Small intestine (tissue), 7 donors: ENCODE measurements around the gene OR13H1. TPM values are rescaled to one million over a fixed set of nuclear protein-coding genes. Genes with fewer than 3 reads are reported as not detected.
"Not testable (repeated sequence)": the region's sequence is repeated elsewhere in the genome, so short reads cannot be mapped to it uniquely, and the experiment has no call there.

Experiments used
- DNase-seq, 2 donors: peaks; one replicate each; pipeline versions ENCODE4 v3.0.0 to v3.0.0-alpha.2; 2013
- FAIRE-seq: peaks from 2 replicates; lab custom pipeline; 2012; peaks lifted over from hg19 to GRCh38; lab: Jason Lieb, UNC
- H3K27ac ChIP-seq, 3 donors: one replicate each; pipeline ENCODE4 v1.5.1; 2013; ENCODE audit warnings: low read length in 2 of 3, mild to moderate bottlenecking in 2 of 3, control low read depth in 1 of 3, inconsistent platforms in 1 of 3, low read depth in 1 of 3, moderate library complexity in 1 of 3
- H3K27me3 ChIP-seq, 3 donors: one replicate each; pipeline ENCODE4 v1.6.1; 2013; ENCODE audit warnings: low read length in 3 of 3, inconsistent platforms in 1 of 3; ENCODE audit not compliant: control insufficient read depth in 3 of 3, insufficient read depth in 3 of 3
- H3K36me3 ChIP-seq, 3 donors: one replicate each; pipeline ENCODE4 v1.6.1; 2013; ENCODE audit warnings: low read length in 3 of 3, inconsistent platforms in 1 of 3, low read depth in 1 of 3, mild to moderate bottlenecking in 1 of 3, moderate library complexity in 1 of 3; ENCODE audit not compliant: control insufficient read depth in 3 of 3, insufficient read depth in 2 of 3
- H3K4me1 ChIP-seq, 3 donors: one replicate each; pipeline ENCODE4 v1.6.1; 2013; ENCODE audit warnings: low read length in 2 of 3, inconsistent platforms in 1 of 3, low read depth in 1 of 3, mild to moderate bottlenecking in 1 of 3, moderate library complexity in 1 of 3; ENCODE audit not compliant: control insufficient read depth in 3 of 3, insufficient read depth in 2 of 3
- H3K4me3 ChIP-seq, 3 donors: one replicate each; pipeline ENCODE4 v1.5.1; 2013; ENCODE audit warnings: low read length in 3 of 3, control low read depth in 1 of 3, inconsistent platforms in 1 of 3, low read depth in 1 of 3, mild to moderate bottlenecking in 1 of 3, moderate library complexity in 1 of 3
- H3K9me3 ChIP-seq, 2 donors: one replicate each; pipeline ENCODE4 v1.6.1; 2013; ENCODE audit warnings: low read depth in 1 of 2, low read length in 1 of 2; ENCODE audit not compliant: control insufficient read depth in 2 of 2, insufficient read depth in 1 of 2
- WGBS, 3 donors: extraction: QIAGEN DNeasy Blood & Tissue Kit; methylation state at CpG; one replicate each; pipeline ENCODE4 v1.1.7; 2013; 5-methylcytosine and 5-hydroxymethylcytosine counted together
- polyA plus RNA-seq, 4 donors: library from polyadenylated mRNA; stranded (reverse) in 3 of 4; unstranded in 1 of 4; fragments of 200-250 nt in 3 of 4; fragments of 120-200 nt in 1 of 4; gene quantifications; one replicate each; pipeline versions ENCODE4 v1.2.1 to v1.2.3, GENCODE V29; 2013
- donor health status: healthy with polysubstance abuse.
- donor health status: control.
- donor health status: control.
- donor health status: Bipolar disorder and iron deficiency.
- donor health status: healthy.

OR13H1 gene
- polyA plus RNA-seq, 4 donors: not detected

- no peaks in the 10 kb centered on the region for H3K36me3 ChIP-seq
- no peaks in the 10 kb centered on the region for H3K27me3 ChIP-seq
- no peak overlapping the region for H3K4me3 ChIP-seq
- FAIRE-seq: no peak
- H3K4me1 ChIP-seq: no peaks in the 10 kb centered on the region
- H3K27ac ChIP-seq: no peak overlapping the region
- WGBS, 3 donors: 54 to 83% (median 75%) methylated on average over 2 of the region's 2 CpGs
- H3K9me3 ChIP-seq: no peaks in the 10 kb centered on the region
- no peak for DNase-seq
Observed at GRCh38 chrX:131564553-131565229, 20.8 kb downstream of the OR13H1 start.

DNA sequence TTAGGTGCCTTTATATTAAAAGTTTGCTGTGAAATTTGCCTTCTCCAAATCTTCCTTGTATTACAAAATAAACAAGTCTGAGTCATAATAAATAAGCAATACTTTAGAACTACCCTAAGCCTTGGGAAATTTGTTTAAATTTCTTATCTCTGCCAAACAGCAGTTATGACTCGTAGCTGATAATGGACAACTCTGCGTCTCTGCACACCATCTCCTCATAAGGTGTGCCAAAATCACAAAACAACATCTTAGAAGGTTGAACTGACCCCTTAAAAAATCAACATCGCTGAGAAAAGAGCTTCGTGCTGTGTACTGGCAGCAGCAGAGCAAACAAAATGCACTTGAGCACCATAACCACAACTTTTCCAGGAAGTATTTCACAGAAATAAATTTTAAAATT is 22.0 kb downstream of the OR13H1 start:
- no peak for DNase-seq
- no peaks in the 10 kb centered on the region for H3K4me1 ChIP-seq
- no peak overlapping the region for H3K4me3 ChIP-seq
- H3K27me3 ChIP-seq: no peaks in the 10 kb centered on the region
- no peaks in the 10 kb centered on the region for H3K36me3 ChIP-seq
- H3K9me3 ChIP-seq: no peaks in the 10 kb centered on the region
- 24 to 45% (median 35%) methylated on average over 4 of the region's 4 CpGs for WGBS, 3 donors
- no peak overlapping the region for H3K27ac ChIP-seq
- FAIRE-seq: no peak

GRCh38 chrX:131571348-131571747 is 27.5 kb downstream of the OR13H1 start:
- FAIRE-seq (no peak), DNase-seq (no peak)
- Histone ChIP-seq H3K4me1 (no peaks in the 10 kb centered on the region), H3K27ac (no peak overlapping the region), H3K9me3 (no peaks in the 10 kb centered on the region), H3K36me3 (no peaks in the 10 kb centered on the region), H3K4me3 (no peak overlapping the region), H3K27me3 (no peaks in the 10 kb centered on the region)

DNA sequence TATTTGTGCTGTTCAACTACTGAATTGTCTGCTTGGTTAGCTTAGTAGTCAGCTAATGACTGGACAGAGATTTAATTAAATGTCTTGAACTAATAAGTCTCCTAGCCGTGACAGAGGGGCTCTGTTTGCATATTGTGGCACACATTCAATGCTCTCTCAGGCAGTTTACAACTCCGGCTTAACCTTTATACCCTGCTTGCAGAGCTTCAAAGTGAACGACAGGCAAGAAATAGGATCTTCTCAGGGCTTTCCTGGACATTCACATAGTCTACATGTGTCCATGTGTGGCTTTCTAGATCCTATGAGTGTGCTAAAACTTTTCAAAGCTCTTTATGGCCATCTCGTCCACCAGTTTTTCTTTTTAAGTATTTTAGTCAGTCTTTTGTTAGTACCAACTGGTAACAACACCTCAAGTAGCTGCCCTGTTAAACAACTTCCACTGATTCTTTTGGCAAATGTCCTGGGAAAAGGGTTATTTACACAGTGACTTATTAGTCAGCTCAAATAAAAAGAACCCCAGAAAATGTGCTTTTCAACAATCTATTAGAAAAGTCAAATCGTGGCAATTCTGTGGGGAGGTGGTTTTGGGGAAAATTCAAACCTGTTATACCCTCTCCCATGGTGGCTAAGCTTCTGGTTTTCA is 28.6 kb downstream of the OR13H1 start:
- FAIRE-seq: no peak

GRCh38 chrX:131577413-131577812 is 33.5 kb downstream of the OR13H1 start:
- Histone ChIP-seq H3K4me1 (no peaks in the 10 kb centered on the region), H3K27ac (no peak overlapping the region), H3K9me3 (no peaks in the 10 kb centered on the region), H3K27me3 (no peaks in the 10 kb centered on the region), H3K4me3 (no peak overlapping the region), H3K36me3 (no peaks in the 10 kb centered on the region)
- FAIRE-seq: no peak
- no peak for DNase-seq

More for the DNA sequence above, 28.6 kb downstream of the OR13H1 start:
- Histone ChIP-seq H3K27ac (no peak overlapping the region), H3K4me3 (no peak overlapping the region), H3K27me3 (no peaks in the 10 kb centered on the region), H3K9me3 (no peaks in the 10 kb centered on the region), H3K4me1 (no peaks in the 10 kb centered on the region), H3K36me3 (no peaks in the 10 kb centered on the region)
- WGBS, 3 donors: 13 to 38% (median 37%) methylated on average over 5 of the region's 5 CpGs
- DNase-seq: no peak

DNA sequence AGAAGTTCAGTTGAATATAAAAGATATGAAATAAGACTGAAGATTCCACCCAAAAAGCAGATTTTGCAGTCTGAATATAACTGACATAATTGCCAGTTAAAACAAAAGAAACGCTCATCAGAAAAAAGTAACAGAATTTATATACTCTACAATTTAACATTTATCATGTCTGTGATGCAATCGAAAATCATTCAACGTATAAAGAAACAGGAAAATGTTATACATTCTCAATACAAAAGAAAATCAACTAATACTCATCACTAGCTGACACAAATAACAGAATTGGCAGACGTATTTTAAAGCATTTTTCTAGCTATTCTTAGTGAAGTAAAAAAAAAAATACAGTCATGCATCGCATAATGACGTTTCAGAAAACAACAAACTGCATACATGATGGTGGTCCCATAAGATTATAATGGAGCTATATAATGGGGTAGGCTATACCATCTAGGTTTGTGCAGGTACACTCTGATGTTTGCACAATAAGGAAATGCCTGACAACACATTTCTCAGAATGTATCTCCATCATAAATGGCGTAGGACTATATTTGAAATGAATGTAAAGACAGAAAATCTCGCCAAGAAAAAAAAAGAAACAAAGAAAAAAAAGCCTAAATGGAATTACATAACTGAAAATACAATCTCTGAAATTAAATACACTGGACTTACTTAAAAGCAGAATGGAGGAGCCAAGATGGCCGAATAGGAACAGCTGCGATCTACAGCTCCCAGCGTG is 34.3 kb downstream of the OR13H1 start:
- DNase-seq (no peak), FAIRE-seq (no peak)
- Histone ChIP-seq H3K27ac (no peak overlapping the region), H3K9me3 (no peaks in the 10 kb centered on the region), H3K4me3 (no peak overlapping the region), H3K4me1 (no peaks in the 10 kb centered on the region), H3K36me3 (no peaks in the 10 kb centered on the region), H3K27me3 (no peaks in the 10 kb centered on the region)
- 83 to 90% (median 89%) methylated on average over 11 of the region's 11 CpGs for WGBS, 3 donors

DNA sequence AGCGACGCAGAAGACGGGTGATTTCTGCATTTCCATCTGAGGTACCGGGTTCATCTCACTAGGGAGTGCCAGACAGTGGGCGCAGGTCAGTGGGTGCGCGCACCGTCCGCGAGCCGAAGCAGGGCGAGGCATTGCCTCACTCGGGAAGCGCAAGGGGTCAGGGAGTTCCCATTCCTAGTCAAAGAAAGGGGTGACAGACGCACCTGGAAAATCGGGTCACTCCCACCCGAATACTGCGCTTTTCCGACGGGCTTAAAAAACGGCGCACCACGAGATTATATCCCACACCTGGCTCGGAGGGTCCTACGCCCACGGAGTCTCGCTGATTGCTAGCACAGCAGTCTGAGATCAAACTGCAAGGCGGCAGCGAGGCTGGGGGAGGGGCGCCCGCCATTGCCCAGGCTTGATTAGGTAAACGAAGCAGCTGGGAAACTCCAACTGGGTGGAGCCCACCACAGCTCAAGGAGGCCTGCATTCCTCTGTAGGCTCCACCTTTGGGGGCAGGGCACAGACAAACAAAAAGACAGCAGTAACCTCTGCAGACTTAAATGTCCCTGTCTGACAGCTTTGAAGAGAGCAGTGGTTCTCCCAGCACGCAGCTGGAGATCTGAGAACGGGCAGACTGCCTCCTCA is 35.0 kb downstream of the OR13H1 start:
- not testable (repeated sequence) for H3K27me3 ChIP-seq, DNase-seq, H3K27ac ChIP-seq, FAIRE-seq, H3K36me3 ChIP-seq, H3K4me1 ChIP-seq, H3K4me3 ChIP-seq, H3K9me3 ChIP-seq
- WGBS, 3 donors: 76 to 88% (median 82%) methylated on average over 12 to 27 of the region's 34 CpGs

- H3K9me3 ChIP-seq: no peaks in the 10 kb centered on the region
- no peaks in the 10 kb centered on the region for H3K4me1 ChIP-seq
- no peak overlapping the region for H3K4me3 ChIP-seq
- 10 to 34% (median 18%) methylated on average over 4 of the region's 4 CpGs for WGBS, 3 donors
- H3K27me3 ChIP-seq: no peaks in the 10 kb centered on the region
- FAIRE-seq (no peak), DNase-seq (no peak)
- H3K27ac ChIP-seq: no peak overlapping the region
- H3K36me3 ChIP-seq: no peaks in the 10 kb centered on the region
Observed at GRCh38 chrX:131588995-131589394, 45.1 kb downstream of the OR13H1 start.
